Gastroesophageal sphincter (tissue), 2 donors: ENCODE results near the gene SENP7.

Experiments
- POLR2A ChIP-seq, 2 donors: fragments of 450-650 bp; IDR thresholded peaks; one replicate each; pipeline ENCODE4 v1.6.1; 2017; ENCODE audit warnings: antibody characterized with exemption in 2 of 2, mild to moderate bottlenecking in 2 of 2, moderate library complexity in 1 of 2
- POLR2AphosphoS5 ChIP-seq: sonication (generic); formaldehyde crosslinking; IDR thresholded peaks from one replicate; pipeline ENCODE4 v1.6.1; 2017; ENCODE audit warnings: antibody characterized with exemption

- TF ChIP-seq POLR2AphosphoS5 = no peak
- no peak for TF ChIP-seq POLR2A (IDR thresholded peaks at IDR 0.05)
Measured at GRCh38 chr3:101484805-101485620, 28.0 kb downstream of the SENP7 start.
